ENCODE data around the gene OR10G7.

- TF ChIP-seq CTCF (IDR thresholded peaks at IDR 0.05 in 4 of 5, conservative IDR thresholded peaks at IDR 0.05 in 1 of 5): no peak
- TF ChIP-seq POLR2A (IDR thresholded peaks at IDR 0.05): no peak
Measured at GRCh38 chr11:124082371-124082770, 41.2 kb upstream of the OR10G7 start.
